ENCODE measurements around the gene CYTH3.

Gene CYTH3

GRCh38 chr7:6167587-6168476 lies 104.6 kb downstream of the CYTH3 start:
- DNase-seq (ENCODE audit: low read depth) = no peak
- no peak for TF ChIP-seq CTCF (IDR thresholded peaks at IDR 0.05; ENCODE audit: control insufficient read depth, extremely low read depth, insufficient read depth)
- no peak overlapping the region for H3K4me3 ChIP-seq (ENCODE audit: low read depth, low read length)

GRCh38 chr7:6167004-6167551 lies 105.3 kb downstream of the CYTH3 start:
- no peak for DNase-seq (ENCODE audit: low read depth)
- no peak for TF ChIP-seq CTCF (IDR thresholded peaks at IDR 0.05; ENCODE audit: control insufficient read depth, extremely low read depth, insufficient read depth)
- no peak overlapping the region for H3K4me3 ChIP-seq (ENCODE audit: low read depth, low read length)

- TF ChIP-seq CTCF (IDR thresholded peaks at IDR 0.05; ENCODE audit: control insufficient read depth, extremely low read depth, insufficient read depth) = no peak
- no peak overlapping the region for H3K4me3 ChIP-seq (ENCODE audit: low read depth, low read length)
- no peak for DNase-seq (ENCODE audit: low read depth)
Observed at GRCh38 chr7:6166443-6166891, 106.0 kb downstream of the CYTH3 start.

- no peak for TF ChIP-seq CTCF (IDR thresholded peaks at IDR 0.05; ENCODE audit: control insufficient read depth, extremely low read depth, insufficient read depth)
- no peak overlapping the region for H3K4me3 ChIP-seq (ENCODE audit: low read depth, low read length)
- DNase-seq (ENCODE audit: low read depth) = no peak
Observed at GRCh38 chr7:6165521-6166320, 106.7 kb downstream of the CYTH3 start.

- TF ChIP-seq CTCF (IDR thresholded peaks at IDR 0.05; ENCODE audit: control insufficient read depth, extremely low read depth, insufficient read depth) = no peak
- DNase-seq (ENCODE audit: low read depth) = no peak
- H3K4me3 ChIP-seq (ENCODE audit: low read depth, low read length) = no peak overlapping the region
Observed at GRCh38 chr7:6165075-6165474, 107.3 kb downstream of the CYTH3 start.

GRCh38 chr7:6164491-6164890 lies 107.9 kb downstream of the CYTH3 start:
- 0 out of 2 replicates have a peak, but pooled peaks have one; percentile 5 for TF ChIP-seq CTCF (IDR thresholded peaks at IDR 0.05; ENCODE audit: control insufficient read depth, extremely low read depth, insufficient read depth)
- no peak for DNase-seq (ENCODE audit: low read depth)

More at GRCh38 chr7:6164491-6164890, 107.9 kb downstream of the CYTH3 start:
- H3K4me3 ChIP-seq (ENCODE audit: low read depth, low read length) = no peak overlapping the region

All from LNCaP clone FGC (cell line).